WTC11 (cell line): Measurements from ENCODE around the gene RPL38. TPM values are rescaled to one million over a fixed set of nuclear protein-coding genes. Genes with fewer than 3 reads are reported as not detected.

ENCODE experiments used
- ATAC-seq: fragments of 200-7000 bp; cut with Tn5 transposase; 2 replicates; pipeline ENCODE4 v1.10.0; 2021; ENCODE audit warnings: mild to moderate bottlenecking, moderate library complexity
- CTCF ChIA-PET: fragments of 300-600 bp; sonication (Branson Sonifier 250); formaldehyde crosslinking; loops from one replicate; lab custom pipeline; 2021; ENCODE audit warnings: antibody characterized with exemption; lab: Charles Lee
- POLR2A ChIA-PET: fragments of 350-600 bp; sonication (Branson Sonifier 250); formaldehyde crosslinking; loops from one replicate; lab custom pipeline; 2021; ENCODE audit warnings: antibody characterized with exemption; lab: Charles Lee
- DNase-seq: peaks from one replicate; pipeline ENCODE4 v3.0.0; 2021; ENCODE audit warnings: low spot score
- H3K27ac Mint-ChIP-seq: 2 replicates; pipeline ENCODE4 v1.8.0; 2021; ENCODE audit warnings: mixed read lengths
- H3K27me3 Mint-ChIP-seq: 2 replicates; pipeline ENCODE4 v1.8.0; 2021; ENCODE audit warnings: low read depth, mild to moderate bottlenecking, moderate library complexity, mixed read lengths
- H3K36me3 Mint-ChIP-seq: 2 replicates; pipeline ENCODE4 v1.8.0; 2021; ENCODE audit warnings: mixed read lengths
- H3K4me1 Mint-ChIP-seq: 2 replicates; pipeline ENCODE4 v1.8.0; 2022; ENCODE audit warnings: mixed read lengths
- H3K4me3 Mint-ChIP-seq: 2 replicates; pipeline ENCODE4 v1.8.0; 2021; ENCODE audit warnings: mild to moderate bottlenecking, moderate library complexity, mixed read lengths
- H3K9me3 Mint-ChIP-seq: 2 replicates; pipeline ENCODE4 v1.8.0; 2021; ENCODE audit warnings: mixed read lengths
- CBFB ChIP-seq: sonication (generic); formaldehyde crosslinking; IDR thresholded peaks from 2 replicates; pipeline ENCODE4 v1.8.1; 2022; ENCODE audit warnings: mild to moderate bottlenecking, low read depth, missing genetic modification reagents
- ESRRA ChIP-seq: sonication (generic); formaldehyde crosslinking; IDR thresholded peaks from 2 replicates; pipeline ENCODE4 v1.8.1; 2022; ENCODE audit warnings: mild to moderate bottlenecking, missing genetic modification reagents, borderline replicate concordance
- JUN ChIP-seq: sonication (generic); formaldehyde crosslinking; IDR thresholded peaks from 2 replicates; pipeline ENCODE4 v1.8.0; 2023; ENCODE audit warnings: mild to moderate bottlenecking, missing genetic modification reagents
- NFYB ChIP-seq: sonication (generic); formaldehyde crosslinking; conservative IDR thresholded peaks from 2 replicates; pipeline ENCODE4 v1.8.0; 2022; ENCODE audit warnings: low read depth, missing genetic modification reagents
- SOX15 ChIP-seq: fragments of 250-450 bp; sonication (Bioruptor Pico); IDR thresholded peaks from 2 replicates; pipeline ENCODE4 v1.9.0; 2021; ENCODE audit warnings: mild to moderate bottlenecking
- TCF7 ChIP-seq: sonication (generic); formaldehyde crosslinking; IDR thresholded peaks from 2 replicates; pipeline ENCODE4 v1.8.0; 2022; ENCODE audit warnings: mild to moderate bottlenecking, low read depth, missing genetic modification reagents, moderate library complexity
- total RNA-seq: library from RNA; stranded (reverse); gene quantifications from 3 replicates; pipeline ENCODE4 v1.2.3, GENCODE V29; 2021
- TF ChIP-seq, protein P1 (sequence below): fragments of 250-450 bp; sonication (Bioruptor Pico); conservative IDR thresholded peaks from 2 replicates; pipeline ENCODE4 v1.9.0; 2021; ENCODE audit warnings: mild to moderate bottlenecking
- TF ChIP-seq, protein P2 (sequence below): fragments of 250-450 bp; sonication (Bioruptor Pico); IDR thresholded peaks from 2 replicates; pipeline ENCODE4 v1.8.0; 2021; ENCODE audit warnings: mild to moderate bottlenecking
- TF ChIP-seq, protein P3 (sequence below): fragments of 250-450 bp; sonication (Bioruptor Pico); IDR thresholded peaks from 2 replicates; pipeline ENCODE4 v1.9.0; 2021; ENCODE audit warnings: mild to moderate bottlenecking
- TF ChIP-seq, protein P4 (sequence below): sonication (generic); formaldehyde crosslinking; IDR thresholded peaks from 2 replicates; pipeline ENCODE4 v1.8.1; 2023; ENCODE audit warnings: mild to moderate bottlenecking, missing genetic modification reagents, moderate library complexity
- TF ChIP-seq, protein P5 (sequence below): fragments of 250-450 bp; sonication (Bioruptor Pico); IDR thresholded peaks from 2 replicates; pipeline ENCODE4 v1.9.0; 2021; ENCODE audit warnings: moderate library complexity, mild to moderate bottlenecking, inconsistent platforms, borderline replicate concordance
- TF ChIP-seq, protein P6 (sequence below): fragments of 250-450 bp; sonication (Bioruptor Pico); IDR thresholded peaks from 2 replicates; pipeline ENCODE4 v1.9.0; 2021; ENCODE audit warnings: mild to moderate bottlenecking
- TF ChIP-seq, protein P7 (sequence below): sonication (generic); formaldehyde crosslinking; conservative IDR thresholded peaks from 2 replicates; pipeline ENCODE4 v1.8.1; 2022; ENCODE audit warnings: mild to moderate bottlenecking, missing genetic modification reagents
- TF ChIP-seq, protein P8 (sequence below): sonication (generic); formaldehyde crosslinking; IDR thresholded peaks from 2 replicates; pipeline ENCODE4 v1.8.0; 2023; ENCODE audit warnings: missing genetic modification reagents, mild to moderate bottlenecking, borderline replicate concordance

Gene RPL38
- total RNA-seq, 1 experiment from 2014 or later: 1,170 TPM

DNA sequence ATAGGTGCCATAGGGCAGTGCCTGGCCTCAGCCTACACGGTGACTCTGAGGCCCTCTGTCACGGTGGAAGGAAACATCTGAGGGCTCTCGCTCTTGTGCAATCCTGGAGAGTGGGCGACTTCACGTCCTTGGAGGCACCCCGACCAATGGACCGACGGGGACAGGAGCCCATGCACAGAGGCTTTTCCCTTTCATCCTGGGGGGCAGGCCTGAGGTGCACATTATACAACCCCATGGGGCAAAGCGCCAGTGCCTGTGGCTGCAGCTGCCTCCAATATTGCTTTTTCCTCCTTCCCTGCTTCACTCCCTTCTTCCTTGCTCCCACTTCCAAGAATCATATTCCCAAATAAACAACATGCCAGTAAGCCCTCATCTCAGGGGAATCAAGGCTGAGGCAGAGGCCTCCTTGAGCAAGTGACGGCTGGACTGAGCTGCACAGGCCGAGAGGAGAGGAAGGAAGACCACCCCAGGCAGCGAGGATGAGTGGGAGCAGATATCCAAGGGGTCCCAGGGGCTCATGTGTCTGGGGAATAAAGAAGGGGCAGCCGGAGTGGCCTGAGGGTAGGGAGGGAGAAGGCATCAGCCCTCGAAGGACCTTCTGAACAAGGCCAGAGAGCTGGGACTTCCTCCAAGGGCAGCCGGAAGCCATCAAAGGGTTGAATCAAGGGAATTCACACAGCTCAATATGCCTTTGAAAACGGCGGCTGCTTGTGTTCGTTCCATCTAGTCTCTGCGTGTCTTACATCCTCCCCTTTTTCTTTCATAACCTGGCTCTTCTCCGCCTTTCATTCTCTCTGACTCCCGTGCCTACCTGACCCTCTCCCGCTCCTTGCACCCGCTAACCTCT is 42.6 kb upstream of the RPL38 start:
- ChIA-PET POLR2A (interaction anchor here (0.6 kb wide), 1 partner anchor 16 kb away, joined by 3 read pairs; no protein-coding TSS in a partner anchor), CTCF (interaction anchor here (0.8 to 1.1 kb wide), 2 partner anchors 17 to 39 kb away, joined by 3 read pairs; no protein-coding TSS in a partner anchor)
- Mint-ChIP-seq H3K4me1 (0 out of 2 replicates have a peak, but pooled peaks cover 2% of the 10 kb centered on the region), H3K36me3 (no peaks in the 10 kb centered on the region), H3K27ac (no peak overlapping the region), H3K27me3 (no peaks in the 10 kb centered on the region), H3K4me3 (no peak overlapping the region), H3K9me3 (peaks cover 17% of the 10 kb centered on the region)
- ATAC-seq (no peak), DNase-seq (no peak)
- TF ChIP-seq, protein P1, sequence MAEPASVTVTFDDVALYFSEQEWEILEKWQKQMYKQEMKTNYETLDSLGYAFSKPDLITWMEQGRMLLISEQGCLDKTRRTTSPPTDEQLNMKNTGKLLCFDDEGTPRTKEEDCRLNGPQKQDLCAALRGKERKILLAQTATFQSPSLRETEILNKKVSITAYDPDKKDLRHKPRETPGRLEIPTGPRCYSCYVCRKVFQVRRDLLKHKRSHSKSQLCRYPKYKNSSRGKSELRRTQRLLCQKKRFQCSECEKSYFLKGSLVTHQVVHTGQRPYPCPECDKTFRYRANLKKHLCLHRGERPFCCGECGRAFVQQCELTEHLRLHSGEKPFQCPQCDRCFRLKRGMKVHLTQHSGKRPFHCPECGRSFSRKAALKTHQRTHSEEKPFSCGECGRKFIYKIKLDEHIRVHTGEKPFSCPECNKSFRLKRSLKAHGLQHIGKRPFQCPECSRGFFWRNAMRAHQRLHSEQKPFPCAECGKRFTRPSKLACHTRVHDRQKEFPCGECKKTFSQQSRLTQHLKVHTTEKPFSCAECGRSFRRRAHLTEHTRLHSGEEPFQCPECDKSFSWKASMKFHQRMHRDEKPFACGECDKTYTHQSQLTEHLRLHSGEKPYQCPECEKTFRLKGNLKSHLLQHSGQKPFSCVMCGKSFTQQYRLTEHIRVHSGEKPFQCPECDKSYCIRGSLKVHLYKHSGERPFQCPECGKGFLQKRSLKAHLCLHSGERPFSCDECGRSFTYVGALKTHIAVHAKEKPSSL (CRISPR knock-in tag): no peak
- TF ChIP-seq, protein P2, sequence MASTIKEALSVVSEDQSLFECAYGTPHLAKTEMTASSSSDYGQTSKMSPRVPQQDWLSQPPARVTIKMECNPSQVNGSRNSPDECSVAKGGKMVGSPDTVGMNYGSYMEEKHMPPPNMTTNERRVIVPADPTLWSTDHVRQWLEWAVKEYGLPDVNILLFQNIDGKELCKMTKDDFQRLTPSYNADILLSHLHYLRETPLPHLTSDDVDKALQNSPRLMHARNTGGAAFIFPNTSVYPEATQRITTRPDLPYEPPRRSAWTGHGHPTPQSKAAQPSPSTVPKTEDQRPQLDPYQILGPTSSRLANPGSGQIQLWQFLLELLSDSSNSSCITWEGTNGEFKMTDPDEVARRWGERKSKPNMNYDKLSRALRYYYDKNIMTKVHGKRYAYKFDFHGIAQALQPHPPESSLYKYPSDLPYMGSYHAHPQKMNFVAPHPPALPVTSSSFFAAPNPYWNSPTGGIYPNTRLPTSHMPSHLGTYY (CRISPR knock-in tag): no peak
- no peak for TF ChIP-seq NFYB
- TF ChIP-seq JUN (CRISPR knock-in tag): no peak
- TF ChIP-seq, protein P3, sequence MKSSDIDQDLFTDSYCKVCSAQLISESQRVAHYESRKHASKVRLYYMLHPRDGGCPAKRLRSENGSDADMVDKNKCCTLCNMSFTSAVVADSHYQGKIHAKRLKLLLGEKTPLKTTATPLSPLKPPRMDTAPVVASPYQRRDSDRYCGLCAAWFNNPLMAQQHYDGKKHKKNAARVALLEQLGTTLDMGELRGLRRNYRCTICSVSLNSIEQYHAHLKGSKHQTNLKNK: no peak
- no peak for TF ChIP-seq ESRRA (CRISPR knock-in tag)
- TF ChIP-seq, protein P4, sequence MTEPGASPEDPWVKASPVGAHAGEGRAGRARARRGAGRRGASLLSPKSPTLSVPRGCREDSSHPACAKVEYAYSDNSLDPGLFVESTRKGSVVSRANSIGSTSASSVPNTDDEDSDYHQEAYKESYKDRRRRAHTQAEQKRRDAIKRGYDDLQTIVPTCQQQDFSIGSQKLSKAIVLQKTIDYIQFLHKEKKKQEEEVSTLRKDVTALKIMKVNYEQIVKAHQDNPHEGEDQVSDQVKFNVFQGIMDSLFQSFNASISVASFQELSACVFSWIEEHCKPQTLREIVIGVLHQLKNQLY: no peak

DNA sequence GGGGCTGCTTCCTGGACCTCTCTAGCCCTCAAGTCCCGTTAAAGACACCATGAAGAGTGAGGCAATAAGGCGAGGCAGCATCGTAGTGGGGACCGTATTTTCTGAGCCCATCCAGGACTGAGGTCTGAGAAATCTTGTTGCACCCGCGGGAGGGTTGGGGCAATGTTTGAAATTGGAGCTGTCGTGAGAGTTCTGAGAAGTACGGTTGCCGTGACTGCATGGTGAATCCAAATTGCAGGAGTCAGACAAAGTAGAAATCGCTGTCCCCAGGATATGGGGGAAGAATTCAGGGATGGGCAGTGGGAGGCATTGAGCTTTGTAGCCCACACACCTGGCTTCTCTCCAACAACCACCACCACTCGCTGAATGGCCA is 42.0 kb upstream of the RPL38 start:
- no peak overlapping the region for H3K27ac Mint-ChIP-seq
- TF ChIP-seq CBFB (CRISPR knock-in tag) (no peak), ESRRA (CRISPR knock-in tag) (no peak), SOX15 (CRISPR knock-in tag) (no peak), TCF7 (CRISPR knock-in tag) (no peak)
- TF ChIP-seq, protein P5, sequence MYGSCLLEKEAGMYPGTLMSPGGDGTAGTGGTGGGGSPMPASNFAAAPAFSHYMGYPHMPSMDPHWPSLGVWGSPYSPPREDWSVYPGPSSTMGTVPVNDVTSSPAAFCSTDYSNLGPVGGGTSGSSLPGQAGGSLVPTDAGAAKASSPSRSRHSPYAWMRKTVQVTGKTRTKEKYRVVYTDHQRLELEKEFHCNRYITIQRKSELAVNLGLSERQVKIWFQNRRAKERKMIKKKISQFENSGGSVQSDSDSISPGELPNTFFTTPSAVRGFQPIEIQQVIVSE (CRISPR knock-in tag): no peak
- TF ChIP-seq, protein P6, sequence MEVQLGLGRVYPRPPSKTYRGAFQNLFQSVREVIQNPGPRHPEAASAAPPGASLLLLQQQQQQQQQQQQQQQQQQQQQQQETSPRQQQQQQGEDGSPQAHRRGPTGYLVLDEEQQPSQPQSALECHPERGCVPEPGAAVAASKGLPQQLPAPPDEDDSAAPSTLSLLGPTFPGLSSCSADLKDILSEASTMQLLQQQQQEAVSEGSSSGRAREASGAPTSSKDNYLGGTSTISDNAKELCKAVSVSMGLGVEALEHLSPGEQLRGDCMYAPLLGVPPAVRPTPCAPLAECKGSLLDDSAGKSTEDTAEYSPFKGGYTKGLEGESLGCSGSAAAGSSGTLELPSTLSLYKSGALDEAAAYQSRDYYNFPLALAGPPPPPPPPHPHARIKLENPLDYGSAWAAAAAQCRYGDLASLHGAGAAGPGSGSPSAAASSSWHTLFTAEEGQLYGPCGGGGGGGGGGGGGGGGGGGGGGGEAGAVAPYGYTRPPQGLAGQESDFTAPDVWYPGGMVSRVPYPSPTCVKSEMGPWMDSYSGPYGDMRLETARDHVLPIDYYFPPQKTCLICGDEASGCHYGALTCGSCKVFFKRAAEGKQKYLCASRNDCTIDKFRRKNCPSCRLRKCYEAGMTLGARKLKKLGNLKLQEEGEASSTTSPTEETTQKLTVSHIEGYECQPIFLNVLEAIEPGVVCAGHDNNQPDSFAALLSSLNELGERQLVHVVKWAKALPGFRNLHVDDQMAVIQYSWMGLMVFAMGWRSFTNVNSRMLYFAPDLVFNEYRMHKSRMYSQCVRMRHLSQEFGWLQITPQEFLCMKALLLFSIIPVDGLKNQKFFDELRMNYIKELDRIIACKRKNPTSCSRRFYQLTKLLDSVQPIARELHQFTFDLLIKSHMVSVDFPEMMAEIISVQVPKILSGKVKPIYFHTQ: no peak
- TF ChIP-seq, protein P7, sequence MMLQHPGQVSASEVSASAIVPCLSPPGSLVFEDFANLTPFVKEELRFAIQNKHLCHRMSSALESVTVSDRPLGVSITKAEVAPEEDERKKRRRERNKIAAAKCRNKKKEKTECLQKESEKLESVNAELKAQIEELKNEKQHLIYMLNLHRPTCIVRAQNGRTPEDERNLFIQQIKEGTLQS: no peak
- TF ChIP-seq, protein P8, sequence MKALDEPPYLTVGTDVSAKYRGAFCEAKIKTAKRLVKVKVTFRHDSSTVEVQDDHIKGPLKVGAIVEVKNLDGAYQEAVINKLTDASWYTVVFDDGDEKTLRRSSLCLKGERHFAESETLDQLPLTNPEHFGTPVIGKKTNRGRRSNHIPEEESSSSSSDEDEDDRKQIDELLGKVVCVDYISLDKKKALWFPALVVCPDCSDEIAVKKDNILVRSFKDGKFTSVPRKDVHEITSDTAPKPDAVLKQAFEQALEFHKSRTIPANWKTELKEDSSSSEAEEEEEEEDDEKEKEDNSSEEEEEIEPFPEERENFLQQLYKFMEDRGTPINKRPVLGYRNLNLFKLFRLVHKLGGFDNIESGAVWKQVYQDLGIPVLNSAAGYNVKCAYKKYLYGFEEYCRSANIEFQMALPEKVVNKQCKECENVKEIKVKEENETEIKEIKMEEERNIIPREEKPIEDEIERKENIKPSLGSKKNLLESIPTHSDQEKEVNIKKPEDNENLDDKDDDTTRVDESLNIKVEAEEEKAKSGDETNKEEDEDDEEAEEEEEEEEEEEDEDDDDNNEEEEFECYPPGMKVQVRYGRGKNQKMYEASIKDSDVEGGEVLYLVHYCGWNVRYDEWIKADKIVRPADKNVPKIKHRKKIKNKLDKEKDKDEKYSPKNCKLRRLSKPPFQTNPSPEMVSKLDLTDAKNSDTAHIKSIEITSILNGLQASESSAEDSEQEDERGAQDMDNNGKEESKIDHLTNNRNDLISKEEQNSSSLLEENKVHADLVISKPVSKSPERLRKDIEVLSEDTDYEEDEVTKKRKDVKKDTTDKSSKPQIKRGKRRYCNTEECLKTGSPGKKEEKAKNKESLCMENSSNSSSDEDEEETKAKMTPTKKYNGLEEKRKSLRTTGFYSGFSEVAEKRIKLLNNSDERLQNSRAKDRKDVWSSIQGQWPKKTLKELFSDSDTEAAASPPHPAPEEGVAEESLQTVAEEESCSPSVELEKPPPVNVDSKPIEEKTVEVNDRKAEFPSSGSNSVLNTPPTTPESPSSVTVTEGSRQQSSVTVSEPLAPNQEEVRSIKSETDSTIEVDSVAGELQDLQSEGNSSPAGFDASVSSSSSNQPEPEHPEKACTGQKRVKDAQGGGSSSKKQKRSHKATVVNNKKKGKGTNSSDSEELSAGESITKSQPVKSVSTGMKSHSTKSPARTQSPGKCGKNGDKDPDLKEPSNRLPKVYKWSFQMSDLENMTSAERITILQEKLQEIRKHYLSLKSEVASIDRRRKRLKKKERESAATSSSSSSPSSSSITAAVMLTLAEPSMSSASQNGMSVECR (CRISPR knock-in tag): no peak
- DNase-seq (no peak), ATAC-seq (no peak)
- H3K4me3 Mint-ChIP-seq: no peak overlapping the region
- CTCF ChIA-PET: interaction anchor here (0.8 kb wide), 1 partner anchor 38 kb away, joined by 3 read pairs; no protein-coding TSS in a partner anchor
- H3K9me3 Mint-ChIP-seq: peaks cover 17% of the 10 kb centered on the region
- POLR2A ChIA-PET: interaction anchor here (0.6 kb wide), 1 partner anchor 16 kb away, joined by 3 read pairs; no protein-coding TSS in a partner anchor
- H3K4me1 Mint-ChIP-seq: 0 out of 2 replicates have a peak, but pooled peaks cover 2% of the 10 kb centered on the region
- H3K36me3 Mint-ChIP-seq: no peaks in the 10 kb centered on the region
- H3K27me3 Mint-ChIP-seq: no peaks in the 10 kb centered on the region
